SK-MEL-5 (cell line): ENCODE measurements around the gene SMTNL1. TPM values are rescaled to one million over a fixed set of nuclear protein-coding genes. Genes with fewer than 3 reads are reported as not detected.
"Not testable (repeated sequence)": the region's sequence is repeated elsewhere in the genome, so short reads cannot be mapped to it uniquely, and the experiment has no call there.

Experiments used
- DNase-seq: peaks from one replicate; pipeline ENCODE4 v3.0.0-alpha.2; 2016; ENCODE audit warnings: low read depth, low spot score
- in situ Hi-C: cut with HindIII; loops from 2 replicates; pipeline ENCODE4 v1.10.0; 2016; ENCODE audit warnings: low sequenced_read_pairs, high pct_unique_total_duplicates, low pct_unique_long_range_greater_than_20kb
- total RNA-seq: library from RNA; depleted of rRNA; stranded (reverse); fragments of >200 nt; shearing (Covaris generic); gene quantifications from 2 replicates; pipeline ENCODE4 v1.2.3, GENCODE V29; 2014

Gene SMTNL1
- total RNA-seq, 1 experiment from 2014 or later, result not detected

DNA sequence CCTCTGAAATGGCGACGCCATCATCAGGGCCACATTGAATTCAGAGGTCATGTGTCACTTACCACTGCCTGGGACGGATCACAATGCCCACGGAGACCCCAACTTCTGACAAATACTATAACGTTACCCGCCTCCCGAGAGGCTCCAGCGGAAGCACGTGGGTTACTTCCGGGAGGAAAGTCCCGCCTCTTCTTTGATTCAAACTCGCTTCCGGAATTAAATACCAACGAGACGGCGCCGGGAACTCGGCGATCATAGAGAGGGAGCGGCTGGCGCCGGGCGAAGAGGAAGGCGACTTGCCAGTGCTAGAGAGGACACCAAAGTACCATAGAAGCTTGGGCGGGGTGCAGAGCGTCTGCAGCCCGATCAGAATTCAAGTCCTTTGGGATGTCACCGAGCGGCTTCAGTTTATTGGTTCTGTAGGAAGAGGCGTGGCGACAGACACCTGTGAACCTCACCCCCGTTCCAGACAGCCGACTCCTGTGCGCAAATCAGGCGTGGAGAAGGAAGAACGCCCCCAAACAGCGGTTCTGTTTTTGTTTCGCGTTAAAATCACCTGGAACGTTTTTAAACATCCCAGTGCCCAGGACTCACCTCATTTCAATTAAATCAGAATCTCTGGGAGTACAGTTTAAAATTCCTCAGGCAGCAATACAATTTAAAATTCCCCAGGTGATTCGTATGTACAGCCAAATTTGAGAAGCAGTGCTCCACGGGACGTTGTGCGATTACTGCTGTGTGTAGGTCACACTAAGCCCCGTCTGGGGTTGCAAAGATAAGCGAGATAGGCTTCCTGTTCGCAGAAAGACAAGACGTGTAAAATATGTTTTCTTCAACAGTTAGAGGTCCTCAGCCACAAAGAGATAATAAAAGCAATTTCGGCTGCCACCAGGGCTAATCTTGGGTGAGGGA is 6.5 kb upstream of the SMTNL1 start, which contains the start of gene TIMM10:
Gene TIMM10 (minus strand): TSS at position 159 of the 912 bp plus-strand sequence. CDS start 565 bp downstream, outside the sequence.
- DNase-seq, result peak; percentile 95
- in situ Hi-C loops, result no loop called here

DNA sequence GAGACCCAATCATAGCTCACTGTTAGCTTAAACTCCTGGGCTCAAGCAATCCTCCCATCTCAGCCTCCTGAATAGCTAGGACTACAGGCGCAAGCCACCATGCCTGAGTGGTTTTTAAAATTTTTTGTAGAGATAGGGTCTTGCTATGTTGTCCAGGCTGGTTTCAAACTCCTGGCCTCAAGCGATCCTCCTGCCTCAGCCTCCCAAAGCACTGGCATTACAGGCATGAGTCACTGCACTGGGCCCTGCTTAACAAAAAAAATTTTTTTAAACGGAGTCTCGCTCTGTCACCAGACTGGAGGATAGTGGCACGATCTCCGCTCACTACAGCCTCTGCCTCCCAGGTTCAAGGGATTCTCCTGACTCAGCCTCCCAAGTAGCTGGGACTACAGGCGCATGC is 2.9 kb upstream of the SMTNL1 start:
- in situ Hi-C loops, result not testable (repeated sequence)

DNA sequence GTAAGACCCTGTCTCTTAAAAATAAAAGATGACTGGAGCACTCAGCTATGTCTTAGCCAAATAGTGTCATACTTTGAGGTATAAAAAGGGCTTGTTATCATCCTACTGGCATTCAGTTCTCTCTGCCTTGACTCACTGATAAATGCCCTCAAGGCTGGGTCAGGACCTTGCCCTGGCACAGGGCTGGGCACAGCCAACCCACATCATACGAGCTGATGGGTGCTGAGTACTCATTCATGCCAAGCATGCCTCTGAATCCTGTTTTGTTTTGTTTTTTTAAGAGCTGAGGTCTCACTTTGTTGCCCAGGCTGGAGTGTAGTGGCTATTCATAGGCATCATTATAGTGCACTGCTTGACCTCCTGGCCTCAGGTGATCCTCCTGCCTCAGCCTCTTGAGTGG is 1.9 kb downstream of the SMTNL1 start:
- no peak for DNase-seq
- in situ Hi-C loops, result no loop called here

More for the DNA sequence above, 2.9 kb upstream of the SMTNL1 start:
- not testable (repeated sequence) for DNase-seq

DNA sequence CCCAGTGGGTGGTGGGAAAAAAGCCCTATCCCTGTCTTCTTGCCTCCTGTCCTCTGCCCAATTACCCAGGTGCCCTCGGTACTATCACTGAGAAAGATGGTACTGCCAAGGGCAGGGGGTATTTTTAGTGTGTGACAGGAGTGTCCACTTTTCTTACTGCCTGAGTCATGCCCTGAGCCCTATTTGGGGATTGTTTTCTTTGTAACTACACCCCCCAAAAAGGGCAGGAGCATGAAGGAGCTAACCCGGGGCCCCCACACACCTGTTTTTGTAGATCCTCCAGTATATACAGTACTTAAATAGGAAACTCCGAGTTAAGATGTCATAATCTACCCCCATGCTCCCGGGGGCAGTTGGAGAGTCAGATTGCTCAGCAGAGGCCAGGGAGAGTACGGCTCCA is 3.8 kb downstream of the SMTNL1 start:
- no peak for DNase-seq
- in situ Hi-C loops, result no loop called here

DNA sequence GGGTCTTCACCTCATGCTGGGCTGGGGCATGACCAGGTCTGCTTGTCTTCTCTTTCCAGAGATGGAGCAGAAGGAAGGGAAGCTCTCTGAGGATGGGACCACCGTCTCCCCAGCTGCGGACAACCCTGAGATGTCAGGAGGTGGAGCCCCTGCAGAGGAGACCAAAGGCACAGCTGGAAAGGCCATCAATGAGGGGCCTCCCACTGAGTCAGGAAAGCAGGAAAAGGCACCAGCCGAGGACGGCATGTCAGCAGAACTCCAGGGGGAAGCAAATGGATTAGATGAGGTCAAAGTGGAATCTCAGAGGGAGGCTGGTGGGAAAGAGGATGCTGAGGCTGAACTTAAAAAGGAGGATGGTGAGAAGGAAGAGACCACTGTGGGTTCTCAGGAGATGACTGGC is 5.2 kb downstream of the SMTNL1 start:
- in situ Hi-C loops, result no loop called here

DNA sequence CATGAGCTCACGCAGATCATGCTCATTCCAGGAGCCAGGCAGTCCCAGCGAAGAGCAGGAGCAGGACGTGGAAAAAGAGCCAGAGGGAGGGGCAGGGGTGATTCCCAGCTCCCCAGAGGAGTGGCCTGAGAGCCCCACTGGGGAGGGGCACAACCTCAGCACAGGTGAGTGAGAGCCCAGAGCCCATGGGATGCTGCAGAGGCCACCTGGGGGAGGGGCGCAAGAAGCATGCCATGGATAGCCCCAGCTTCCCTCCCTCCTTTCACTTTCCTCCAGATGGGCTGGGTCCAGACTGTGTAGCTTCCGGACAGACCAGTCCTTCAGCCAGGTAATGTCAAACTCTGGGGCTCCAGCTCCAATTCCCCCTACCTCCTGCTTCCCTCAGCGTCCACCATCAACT is 6.2 kb downstream of the SMTNL1 start:
- in situ Hi-C loops, result no loop called here
- no peak for DNase-seq

More for the DNA sequence above, 5.2 kb downstream of the SMTNL1 start:
- no peak for DNase-seq

DNA sequence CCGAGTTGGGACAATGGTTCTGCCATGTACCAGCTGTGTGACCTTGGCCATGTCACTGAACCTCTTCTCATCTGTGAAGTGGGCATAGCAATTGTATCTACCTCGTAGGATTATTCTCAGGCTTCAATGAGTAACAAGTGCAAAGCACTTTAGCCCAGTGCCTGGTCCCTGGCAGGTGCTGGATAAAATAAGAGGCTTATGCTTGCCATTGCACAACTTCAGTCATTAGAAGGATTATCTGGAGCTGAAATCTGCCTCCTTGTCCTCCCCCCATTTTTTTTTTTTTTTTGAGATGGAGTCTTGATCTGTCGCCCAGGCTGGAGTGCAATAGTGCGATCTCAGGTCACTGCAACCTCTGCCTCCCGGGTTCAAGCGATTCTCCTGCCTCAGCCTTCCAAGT is 7.2 kb downstream of the SMTNL1 start:
- DNase-seq, result no peak
- in situ Hi-C loops, result no loop called here

DNA sequence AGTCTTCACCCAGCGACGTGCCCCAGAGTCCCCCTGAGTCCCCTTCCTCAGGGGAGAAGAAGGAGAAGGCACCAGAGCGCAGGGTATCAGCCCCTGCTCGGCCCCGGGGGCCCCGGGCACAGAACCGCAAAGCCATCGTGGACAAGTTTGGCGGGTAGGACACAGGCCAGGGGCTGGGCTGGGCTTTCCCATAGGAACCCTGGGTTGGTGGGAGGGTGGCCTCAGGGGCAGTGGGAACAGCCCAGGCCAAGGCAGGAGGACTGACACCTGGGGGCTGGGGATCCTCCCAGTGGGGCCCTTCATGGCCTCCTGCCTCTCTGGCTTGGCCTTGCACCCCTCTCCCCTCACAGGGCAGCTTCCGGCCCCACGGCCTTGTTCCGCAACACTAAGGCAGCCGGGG is 8.5 kb downstream of the SMTNL1 start:
- in situ Hi-C loops, result no loop called here
- no peak for DNase-seq

DNA sequence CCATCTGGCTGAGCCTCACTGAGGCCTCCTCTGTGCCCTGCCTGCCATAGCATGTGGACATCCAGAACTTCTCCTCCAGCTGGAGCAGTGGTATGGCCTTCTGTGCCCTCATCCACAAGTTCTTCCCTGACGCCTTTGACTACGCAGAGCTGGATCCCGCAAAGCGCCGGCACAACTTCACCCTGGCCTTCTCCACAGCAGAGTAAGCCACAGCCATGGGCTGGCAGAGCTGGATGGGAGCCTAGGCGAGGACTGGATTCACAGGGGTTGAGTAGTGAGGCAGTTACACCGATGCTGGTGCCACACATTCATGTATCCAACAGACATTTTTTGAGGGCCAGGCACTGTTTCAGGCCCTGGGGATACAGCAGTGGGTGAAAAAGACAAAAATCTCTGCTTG is 9.1 kb downstream of the SMTNL1 start:
- in situ Hi-C loops, result no loop called here

DNA sequence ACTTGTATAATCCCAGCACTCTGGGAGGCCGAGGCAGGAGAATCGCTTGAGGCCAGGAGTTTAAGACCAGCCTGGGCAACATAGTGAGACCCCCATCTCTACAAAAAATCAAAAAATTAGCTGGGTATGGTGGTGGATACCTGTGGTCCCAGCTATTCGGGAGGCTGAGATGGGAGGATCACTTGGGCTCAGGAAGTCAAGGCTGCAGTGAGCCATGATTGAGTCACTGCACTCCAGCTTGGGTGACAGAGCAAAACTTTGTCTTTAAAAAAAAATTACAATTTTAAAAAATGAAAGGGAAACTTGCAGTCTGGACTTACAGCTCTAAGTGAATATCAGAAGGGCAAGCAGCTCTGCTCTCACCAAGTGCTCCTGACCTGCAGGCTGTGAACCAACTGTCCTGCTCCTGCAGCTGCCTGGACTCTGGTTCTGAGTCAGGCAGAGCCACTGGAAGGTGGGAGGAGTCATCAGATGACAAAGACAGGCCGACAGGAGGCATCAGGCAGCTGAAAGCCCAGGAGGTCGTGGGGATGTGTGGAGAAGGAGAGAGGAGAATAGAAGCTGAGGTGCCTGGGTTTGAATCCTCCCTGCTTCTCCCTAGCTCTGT is 9.6 kb downstream of the SMTNL1 start:
- DNase-seq, result peak; percentile 28
- in situ Hi-C loops, result no loop called here

More for the DNA sequence above, 9.1 kb downstream of the SMTNL1 start:
- DNase-seq, result no peak

DNA sequence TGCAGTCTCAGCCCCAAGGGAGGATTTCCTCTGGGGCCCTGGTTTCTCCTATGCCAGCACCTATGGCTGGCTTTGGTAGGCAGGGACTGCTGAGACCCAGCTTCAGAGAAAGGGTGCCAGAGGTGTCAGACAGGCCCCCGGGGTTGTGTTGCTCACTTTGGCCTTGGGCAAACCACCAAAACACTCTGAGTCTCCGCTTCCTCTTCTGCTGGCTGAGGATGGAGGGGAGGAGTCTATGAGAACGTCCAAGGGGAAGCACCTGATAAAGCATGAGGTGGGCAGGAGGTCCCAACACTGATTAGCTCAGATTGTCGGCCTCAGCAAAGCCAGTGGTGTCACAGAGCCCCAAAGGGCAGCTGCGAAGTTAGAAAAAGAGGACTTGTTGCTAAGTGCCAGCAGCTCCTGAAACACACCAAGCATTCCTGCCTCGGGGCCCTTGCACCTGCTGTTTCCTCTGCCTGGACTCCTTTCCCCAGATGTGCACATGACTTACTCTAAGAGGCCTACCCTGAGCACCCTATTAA is 10.5 kb downstream of the SMTNL1 start:
- in situ Hi-C loops, result no loop called here
- no peak for DNase-seq

DNA sequence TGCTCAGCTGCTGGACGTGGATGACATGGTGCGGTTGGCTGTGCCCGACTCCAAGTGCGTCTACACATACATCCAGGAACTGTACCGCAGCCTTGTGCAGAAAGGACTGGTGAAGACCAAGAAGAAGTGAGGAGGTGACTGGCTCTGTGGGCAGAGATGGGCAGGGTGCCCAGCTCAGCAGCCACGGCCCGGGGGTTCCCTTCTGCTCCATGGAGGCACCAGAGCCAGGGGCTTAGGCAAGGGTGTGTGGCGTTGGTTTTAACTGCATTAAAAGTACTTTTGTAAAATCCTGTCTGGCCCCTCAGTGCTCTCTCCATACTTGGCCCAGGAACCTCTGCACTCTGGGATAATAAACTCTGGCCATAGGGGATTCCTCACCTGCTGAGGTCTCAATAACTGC is 12.6 kb downstream of the SMTNL1 start:
- no peak for DNase-seq
- in situ Hi-C loops, result no loop called here

DNA sequence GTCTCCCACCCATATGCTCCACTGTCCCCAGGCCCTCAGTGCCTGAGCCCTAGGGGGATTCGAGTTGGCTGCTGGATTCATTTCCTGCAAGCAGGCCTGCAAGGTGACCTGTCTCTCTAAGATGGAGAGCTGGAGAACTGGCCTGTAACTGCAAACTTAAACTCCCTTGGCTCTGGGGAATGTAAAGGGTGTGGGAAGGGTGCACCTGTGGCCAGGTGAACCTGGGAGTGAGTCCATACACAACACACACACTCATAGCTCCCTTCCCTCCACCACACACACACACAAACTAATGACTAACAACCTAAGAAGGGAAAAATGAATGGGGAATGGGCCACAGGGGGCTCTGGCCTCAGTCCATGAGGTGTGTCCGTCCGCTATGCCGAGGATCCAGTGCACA is 14.5 kb downstream of the SMTNL1 start:
- in situ Hi-C loops, result no loop called here
- DNase-seq, result no peak

DNA sequence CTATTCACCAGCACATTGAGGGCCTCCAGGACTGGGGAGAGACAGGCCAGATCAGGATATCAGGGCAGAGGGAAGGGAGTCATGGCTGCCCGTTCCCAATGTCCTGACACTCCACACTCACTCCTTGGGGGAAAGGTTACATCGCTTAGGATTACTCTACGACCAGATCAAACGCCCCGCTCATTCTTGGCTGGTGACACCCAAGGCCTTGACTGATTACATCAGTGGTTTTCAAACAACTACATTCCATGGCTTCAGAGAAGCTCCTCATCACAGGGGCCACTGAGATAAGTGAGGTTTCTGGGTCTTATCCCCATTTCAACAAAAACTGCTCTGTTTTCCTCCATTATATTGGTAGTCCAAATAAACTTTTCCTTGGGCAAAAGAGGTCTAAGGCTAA is 15.1 kb downstream of the SMTNL1 start:
- in situ Hi-C loops, result no loop called here
- DNase-seq, result no peak

DNA sequence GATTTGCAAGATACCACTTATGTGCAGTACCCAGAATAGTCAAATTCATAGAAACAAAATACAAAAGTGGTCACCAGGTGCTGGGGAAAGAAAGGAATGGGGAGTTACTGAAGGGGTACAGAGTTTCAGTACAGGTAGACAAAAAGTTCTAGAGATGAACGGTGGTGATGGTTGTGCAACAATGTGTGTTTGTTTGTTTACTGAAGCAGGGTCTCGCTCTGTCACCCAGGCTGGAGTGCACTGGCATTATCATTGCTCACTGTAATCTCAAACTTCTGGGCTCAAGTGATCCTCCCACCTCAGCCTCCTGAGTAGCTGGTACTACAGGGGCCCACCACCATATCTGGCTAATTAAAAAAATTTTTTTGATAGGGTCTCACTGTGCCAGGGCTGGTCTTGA is 18.0 kb downstream of the SMTNL1 start:
- no peak for DNase-seq
- in situ Hi-C loops, result no loop called here

DNA sequence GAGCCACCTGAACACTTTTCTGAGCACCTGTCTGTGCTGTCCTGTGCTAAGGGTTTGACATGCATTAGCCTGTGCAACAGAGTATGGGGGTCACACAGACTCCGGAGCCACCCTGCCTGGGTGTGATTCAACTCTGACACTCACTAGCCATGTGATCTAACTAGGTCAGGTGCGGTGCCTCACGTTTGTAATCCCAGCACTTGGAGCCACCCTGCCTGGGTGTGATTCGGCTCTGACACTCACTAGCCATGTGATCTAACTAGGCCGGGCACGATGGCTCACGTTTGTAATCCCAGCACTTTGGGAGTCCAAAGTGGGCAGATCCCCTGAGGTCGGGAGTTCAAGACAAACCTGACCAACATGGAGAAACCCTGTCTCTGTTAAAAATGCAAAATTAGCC is 18.6 kb downstream of the SMTNL1 start:
- DNase-seq, result no peak
- in situ Hi-C loops, result no loop called here

DNA sequence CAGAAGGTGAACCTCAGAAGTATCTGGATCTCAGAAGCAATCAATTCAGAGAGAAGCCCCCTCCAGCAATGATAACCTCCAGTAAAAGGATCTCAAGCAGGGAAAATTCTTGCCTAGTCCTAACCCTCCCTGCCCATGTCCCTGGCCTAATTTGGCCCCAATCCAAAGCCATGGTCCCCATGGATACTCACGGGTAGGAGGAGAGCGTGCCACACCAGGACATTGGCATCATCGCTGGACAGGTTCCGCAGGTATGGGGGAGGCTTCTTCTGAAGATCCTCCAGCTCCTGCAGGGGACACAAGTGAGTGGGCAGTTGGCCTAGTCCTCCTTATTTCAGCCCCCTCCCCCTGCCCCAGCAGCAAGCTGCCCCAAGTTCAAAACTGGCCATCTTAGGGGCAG is 22.8 kb downstream of the SMTNL1 start:
- DNase-seq, result no peak
- in situ Hi-C loops, result no loop called here

DNA sequence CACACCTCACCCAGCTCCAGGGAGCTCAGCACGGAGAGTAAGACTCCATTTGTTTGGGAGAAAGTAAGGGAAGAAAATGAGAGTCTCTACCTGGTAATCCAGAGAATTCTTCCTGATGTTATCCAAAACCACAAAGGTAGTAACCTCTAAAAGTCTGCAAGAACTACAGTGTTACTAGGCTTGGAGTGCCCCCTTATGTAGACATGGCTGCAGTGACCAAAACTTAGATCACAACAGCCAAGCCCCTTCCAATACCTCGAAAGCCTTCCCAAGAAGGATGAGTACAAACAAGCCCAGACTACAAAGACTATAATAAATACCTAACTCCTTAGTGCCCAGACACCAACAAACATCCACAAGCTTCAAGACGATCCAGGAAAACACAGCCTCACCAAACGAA is 25.2 kb downstream of the SMTNL1 start:
- in situ Hi-C loops, result no loop called here

More for the DNA sequence above, 25.2 kb downstream of the SMTNL1 start:
- DNase-seq, result no peak
